Measurements from ENCODE around the gene RHEBL1.

DNA sequence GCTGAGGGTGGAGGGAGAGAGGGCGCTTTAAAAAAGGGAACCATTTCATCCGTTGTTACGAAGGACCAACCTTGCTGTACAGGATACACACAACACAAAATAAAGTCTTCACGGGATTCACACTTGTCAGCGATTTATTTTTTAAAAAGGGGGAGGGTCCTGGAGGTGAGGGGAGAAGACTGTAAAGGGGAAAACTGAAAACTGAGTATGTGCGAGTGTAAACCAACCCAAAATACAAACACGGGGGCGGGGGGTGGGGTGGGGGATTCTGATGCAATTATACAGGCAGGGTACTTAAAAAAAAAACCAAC is 50.7 kb downstream of the RHEBL1 start:
- TF ChIP-seq EZH2phosphoT487 (IDR thresholded peaks at IDR 0.05; ENCODE audit: borderline replicate concordance, low read length) (no peak), CTCF (IDR thresholded peaks at IDR 0.05; ENCODE audit: low read depth, low read length, poor library complexity, severe bottlenecking) (no peak)
